HG03039 (cell line): ENCODE results near the gene GLB1L.
"Not testable (repeated sequence)": the region's sequence is repeated elsewhere in the genome, so short reads cannot be mapped to it uniquely, and the experiment has no call there.

ENCODE experiments used
- ATAC-seq: cut with Tn5 transposase; IDR thresholded peaks from one replicate; pipeline ENCODE4 v1.9.1; 2021; ENCODE audit warnings: mild to moderate bottlenecking, moderate library complexity; ENCODE audit not compliant: unreplicated experiment

Gene GLB1L

DNA sequence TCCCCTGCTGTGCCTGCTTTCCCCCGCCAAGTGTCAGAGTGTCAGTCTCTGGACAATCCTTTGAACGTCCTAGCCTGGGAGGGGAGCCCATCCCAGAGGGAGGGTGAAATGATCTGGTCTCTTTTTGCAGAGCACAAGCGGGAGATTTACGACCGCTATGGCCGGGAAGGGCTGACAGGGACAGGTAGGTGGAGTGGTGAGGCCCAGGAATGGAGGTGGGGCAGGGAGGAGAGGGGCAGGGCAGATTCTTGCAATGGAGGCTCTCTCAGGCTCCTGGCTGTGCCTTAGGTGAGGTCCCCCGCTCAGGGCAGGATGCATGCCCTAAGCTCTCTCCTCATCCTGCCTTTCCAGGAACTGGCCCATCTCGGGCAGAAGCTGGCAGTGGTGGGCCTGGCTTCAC is 36.3 kb upstream of the GLB1L start:
- ATAC-seq: no peak

DNA sequence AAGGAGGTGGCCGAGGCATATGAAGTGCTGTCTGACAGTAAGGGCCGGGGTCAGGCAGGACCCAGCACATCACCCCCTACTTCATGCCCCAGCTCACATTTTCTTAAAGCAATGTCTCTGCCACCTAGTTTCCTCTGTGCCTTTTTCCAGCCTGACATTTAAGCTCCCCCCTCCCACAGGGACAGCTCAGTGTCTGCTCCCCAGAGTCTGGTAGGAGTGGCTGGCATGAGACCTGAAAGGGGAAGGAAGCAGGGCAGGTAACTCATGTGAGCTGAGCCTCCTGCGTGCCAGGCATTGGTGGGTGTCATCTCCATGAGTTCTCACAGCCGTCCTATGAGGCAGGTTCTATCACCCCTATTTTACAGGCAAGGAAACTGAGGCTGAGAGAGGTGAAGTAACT is 35.4 kb upstream of the GLB1L start:
- ATAC-seq: no peak

DNA sequence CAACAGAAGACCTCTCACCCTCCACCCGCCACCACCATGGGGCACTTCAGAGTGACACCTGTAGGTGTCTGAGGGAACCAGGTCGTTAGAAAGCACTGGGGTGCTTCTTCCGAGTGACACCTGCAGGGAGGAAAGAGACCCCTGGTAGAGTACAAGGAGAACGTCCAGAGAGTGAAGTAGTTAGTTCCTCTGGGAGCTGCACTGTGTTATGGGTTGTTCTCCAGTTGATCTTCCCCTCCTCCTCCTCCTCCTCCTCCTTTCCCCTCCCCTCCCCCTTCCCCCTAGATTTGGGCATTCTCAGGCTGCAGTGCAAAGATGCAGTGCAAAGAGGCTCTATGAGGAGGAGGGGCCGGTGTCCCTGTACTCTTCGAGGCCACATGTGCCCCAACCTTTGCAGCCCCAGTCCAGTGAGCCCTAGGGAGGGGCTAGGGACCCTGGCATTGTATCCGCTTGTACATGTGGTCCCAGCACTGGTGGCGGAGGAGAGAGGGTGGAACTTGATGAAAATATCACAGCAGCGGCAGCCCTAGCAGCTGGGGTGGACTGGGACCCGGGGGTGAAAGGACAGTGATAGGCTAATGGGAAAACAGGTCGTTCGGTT is 34.8 kb upstream of the GLB1L start:
- no peak for ATAC-seq

DNA sequence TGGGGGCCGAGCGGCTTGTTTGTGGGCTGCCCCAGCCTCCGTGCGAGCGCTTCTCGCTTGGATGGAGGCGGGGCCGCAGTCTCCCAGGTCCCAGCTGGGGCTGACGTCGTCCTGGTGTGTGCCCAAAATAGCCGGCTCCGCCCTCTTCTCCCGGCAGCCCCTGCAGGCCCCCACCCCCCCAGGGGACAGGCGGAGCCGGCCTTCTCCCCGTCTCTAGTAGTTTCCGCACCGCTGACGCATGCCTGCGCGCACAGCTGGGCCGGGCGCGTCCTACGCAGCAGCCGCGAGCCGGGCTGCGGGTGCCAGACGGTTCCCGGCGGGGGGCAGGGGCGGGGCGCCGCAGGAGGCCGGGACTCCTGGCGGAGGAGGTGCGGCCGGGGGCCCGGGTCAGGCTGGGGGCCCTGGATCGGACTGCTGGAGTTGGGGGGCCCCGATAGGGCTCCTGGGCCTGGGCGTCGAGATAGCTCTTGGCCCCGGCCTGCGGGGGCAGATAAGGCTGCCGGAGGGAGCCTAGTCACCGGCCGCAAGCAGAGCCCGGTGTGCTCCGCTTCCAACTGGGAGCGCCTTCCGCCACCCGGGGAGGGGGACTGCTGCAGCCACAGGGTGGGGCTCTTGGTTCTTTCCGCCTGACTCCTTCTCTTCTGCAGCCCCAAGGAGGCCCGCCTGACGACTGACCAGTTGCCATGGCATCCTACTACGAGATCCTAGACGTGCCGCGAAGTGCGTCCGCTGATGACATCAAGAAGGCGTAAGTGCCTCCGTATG is 34.1 kb upstream of the GLB1L start, which contains the start of gene DNAJB2:
DNAJB2 (plus strand) TSS at position 216 of the 765 bp plus-strand sequence; CDS start at position 684, 468 bp downstream.
- peak; percentile 88 for ATAC-seq

DNA sequence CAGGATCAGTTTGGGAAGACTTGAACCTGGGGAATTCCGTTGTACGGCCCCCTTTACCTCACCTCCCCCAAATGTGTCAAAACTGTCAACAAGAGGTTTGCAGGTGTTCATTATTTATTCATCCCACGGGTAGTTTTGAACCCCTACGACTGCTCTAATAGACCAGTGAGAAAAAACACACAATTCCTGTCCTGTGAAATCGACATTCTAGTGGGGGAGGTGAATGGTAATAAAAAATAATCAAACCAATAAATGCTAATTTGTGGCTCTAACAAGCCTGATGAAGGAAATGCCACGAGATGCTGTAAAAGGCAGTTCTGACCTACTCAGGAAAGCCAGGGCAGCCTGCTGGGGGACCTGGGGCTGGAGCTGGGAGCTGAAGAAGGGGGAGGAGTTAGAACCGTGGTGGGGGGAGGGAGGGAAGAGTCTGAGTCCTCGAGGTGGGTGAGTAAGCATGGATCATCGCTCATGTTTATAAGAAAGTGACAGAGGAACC is 33.5 kb upstream of the GLB1L start:
- no peak for ATAC-seq

DNA sequence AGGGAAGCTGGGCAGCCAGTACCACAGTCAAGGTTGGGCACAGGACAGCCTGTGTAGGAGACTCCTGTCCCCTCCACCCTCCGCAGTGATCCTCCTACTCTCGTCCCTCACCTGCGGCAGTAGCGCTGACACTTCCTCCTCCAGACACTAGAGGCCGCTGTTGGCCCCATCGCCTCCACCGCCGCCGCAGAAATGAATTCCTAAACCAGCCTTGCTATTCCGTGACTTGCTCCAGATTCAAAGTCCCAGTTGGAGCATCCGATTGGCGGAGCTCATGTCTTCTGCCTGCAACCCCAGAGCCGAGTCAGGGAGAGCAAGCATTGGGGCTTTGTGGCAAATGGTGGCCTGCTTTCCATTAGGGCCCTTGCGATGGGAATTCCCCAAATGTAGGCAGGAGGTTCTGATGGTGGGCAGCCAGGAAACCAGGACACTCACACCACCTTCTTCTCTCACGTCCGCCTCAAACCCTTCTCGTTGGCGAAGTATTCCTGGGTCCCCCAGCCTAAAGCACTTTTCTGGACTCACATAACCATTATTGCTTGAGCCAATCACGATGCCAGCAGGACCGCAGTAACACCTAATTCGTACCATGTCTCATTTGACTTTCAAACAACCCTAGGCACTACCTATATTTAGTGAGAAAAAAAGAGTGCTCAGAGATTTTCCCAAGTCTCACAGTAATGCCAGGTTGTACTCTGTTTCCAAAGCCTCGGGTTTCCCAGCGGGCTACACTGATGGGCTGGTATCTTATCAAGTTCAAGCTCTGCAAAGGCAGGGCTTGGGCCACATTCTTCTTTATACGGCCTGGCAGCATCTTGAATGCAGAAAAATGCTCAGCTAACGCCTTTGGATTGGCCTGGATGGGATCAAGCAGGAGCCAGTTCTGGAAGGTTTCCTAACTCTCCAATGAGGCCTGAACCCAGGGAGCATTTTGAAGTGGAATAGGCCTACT is 32.7 kb upstream of the GLB1L start:
- ATAC-seq: no peak

DNA sequence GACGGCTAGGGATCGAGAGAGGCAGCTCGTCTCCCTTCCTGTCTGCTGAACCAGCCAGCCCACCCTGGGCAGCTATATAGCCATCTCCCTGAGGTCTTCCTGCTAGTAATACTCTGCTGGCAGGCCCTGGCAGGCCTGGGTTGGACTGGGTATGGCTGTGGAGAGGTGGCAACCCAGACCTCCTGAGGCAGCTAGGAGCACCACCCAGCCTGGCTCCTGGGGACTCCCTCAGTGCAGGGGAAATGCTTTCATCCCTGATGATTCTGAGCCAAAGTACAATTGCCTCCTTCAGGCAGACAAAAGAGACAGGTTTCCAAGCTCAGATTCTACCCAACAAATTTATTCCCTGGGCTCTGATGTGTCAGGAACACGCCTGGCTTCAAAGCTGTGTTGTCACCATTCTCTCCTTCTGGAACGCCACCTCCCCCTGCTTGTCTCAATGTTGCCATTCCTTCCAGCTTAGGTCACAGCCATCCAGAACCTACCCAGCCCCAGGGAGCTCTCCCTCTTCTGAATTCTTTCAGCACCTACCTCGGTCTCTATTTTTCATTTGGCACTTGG is 29.2 kb upstream of the GLB1L start:
- no peak for ATAC-seq

DNA sequence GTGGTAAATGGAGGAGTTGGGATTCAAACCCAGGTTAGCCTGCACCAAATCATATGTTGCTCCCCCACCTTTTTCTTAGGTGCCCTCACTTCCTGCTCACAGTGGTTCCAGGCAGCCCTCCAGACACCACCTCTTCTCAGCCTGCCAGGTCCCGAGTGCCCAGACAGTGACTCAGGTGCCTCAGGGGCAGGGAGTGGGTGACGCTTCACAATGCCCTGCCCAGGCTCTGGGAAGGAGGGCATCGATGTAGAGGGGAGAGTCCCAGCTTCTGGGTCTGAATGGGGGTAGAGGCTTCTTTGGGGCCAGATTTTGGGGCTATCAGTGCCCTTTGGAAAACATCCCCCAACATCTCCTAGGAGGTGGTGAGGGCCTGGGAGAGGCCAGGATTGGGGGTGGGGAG is 28.7 kb upstream of the GLB1L start:
- no peak for ATAC-seq

DNA sequence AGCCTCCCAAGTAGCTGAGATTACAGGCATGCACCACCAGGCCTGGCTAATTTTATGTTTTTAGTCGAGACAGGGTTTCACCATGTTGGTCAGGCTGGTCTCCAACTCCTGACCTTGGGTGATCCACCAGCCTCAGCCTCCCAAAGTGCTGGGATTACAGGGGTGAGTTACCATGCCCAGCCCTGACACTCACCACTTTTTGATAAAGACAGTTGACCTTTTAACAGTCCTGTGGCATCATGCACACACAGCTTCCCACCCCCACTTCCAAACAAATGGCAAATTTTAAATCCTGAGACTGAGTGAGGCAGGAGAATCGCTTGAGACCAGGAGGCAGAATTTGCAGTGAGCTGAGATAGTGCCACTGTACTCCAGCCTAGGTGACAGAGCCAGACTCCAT is 27.8 kb upstream of the GLB1L start:
- no peak for ATAC-seq

DNA sequence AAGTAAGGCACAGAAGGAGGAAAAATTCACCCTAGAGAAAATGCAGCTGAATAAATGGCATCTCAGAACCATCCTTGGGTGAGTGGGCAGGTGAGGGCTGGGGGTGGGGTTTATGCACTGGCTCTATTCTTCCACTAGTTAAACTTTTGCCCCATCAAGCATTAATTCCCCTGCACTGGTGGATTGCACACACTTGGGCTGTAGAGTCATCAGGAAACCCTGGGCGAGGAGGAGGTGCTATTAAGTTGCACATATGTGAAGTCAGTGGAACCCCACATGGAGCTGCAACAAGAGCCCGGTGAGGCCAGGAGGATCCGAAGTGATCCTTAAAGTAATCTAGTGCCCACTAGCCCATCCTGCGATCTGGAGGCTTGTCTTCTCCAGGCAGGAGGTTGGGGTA is 27.1 kb upstream of the GLB1L start:
- no peak for ATAC-seq

DNA sequence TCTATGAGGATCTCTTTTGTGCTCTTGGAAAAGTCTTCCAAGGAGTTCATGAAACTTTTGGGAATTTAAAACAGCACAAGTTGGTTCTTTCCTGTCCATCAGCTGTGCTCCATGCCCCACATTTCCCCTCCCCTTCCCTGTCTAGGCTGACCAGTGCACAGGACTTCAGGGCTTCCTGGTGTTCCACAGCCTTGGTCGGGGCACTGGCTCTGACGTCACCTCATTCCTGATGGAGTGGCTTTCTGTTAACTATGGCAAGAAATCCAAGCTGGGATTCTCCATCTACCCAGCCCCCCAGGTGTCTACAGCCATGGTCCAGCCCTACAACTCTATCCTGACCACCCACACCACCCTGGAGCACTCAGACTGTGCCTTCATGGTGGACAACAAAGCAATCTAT is 25.8 kb upstream of the GLB1L start:
- no peak for ATAC-seq

DNA sequence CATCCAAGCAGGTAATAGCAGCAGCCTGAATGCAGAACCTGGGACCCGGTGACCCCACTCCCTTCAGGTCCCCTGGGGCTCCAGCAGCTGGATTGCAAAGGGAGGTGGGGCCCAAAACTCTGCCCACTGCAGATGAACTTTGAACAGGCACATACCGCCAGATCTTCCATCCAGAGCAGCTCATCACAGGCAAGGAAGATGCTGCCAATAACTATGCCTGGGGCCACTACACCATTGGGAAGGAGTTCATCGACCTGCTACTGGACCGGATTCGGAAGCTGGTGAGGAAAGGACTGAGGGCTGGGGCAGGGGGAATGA is 24.8 kb upstream of the GLB1L start:
- no peak for ATAC-seq

DNA sequence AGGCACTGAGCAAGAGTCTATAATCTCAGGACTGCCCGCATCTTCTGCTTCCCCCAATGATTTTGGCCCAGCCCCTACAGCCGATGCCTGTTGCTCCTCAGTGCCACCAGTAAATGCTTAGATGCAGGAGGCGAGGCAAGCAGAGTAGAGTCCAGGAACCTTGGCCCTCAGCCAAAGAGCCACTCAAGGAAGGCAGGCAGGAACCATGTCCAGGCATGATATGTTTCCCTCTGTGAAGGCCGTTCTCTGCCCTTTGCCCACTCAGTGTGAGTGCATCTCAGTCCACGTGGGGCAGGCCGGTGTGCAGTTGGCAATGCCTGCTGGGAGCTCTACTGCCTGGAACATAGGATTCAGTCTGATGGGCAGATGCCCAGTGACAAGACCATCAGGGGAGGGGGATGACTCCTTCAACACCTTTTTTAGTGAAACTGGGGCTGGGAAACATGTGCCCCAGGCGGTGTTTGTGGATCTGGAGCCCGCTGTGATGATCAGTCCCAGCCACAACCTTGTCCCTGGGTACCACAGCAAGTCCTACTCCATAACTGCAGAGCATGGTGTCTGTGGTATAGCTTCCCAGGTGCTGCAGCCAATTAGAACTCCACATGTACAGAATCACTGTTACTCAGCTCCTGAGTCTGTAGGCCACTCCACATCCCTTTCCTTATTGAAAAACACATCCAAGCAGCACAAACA is 24.3 kb upstream of the GLB1L start:
- ATAC-seq: no peak

DNA sequence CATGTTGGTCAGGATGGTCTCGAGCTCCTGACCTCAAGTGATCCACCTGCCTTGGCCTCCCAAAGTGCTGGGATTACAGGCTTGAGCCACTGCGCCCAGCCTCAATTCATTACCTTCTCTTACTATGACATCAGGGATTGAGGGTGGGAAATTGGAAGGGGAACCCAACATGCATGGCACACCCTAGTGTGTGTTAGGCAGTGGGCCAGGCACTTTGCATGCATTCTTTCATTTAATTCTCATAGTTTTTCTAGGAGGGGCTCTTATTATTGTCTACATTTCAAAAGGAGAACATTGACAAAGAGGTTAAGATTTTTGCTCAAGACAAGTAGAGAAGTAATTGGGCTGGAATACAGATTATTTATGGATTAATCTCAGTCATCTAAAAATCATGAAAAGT is 23.1 kb upstream of the GLB1L start:
- ATAC-seq: no peak

DNA sequence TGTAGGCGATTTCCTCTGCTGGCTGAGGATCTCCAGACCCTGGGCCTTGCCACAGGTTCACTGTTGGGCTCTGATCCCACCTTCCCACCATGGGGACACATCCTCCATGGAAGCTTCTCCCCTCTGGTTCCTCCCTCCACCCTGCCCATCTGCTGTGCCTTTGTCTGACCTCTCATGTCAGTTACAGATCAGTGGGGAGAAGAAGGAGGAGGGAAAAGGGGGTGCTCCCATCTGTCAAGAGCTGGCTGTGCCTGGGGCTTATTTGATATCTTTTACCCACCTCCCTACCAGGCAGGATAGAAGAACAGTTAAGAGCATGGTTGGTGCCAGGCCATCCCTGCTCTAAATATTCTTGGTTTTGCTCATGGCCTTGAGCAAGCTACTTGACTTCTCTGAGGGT is 21.6 kb upstream of the GLB1L start:
- ATAC-seq: no peak

DNA sequence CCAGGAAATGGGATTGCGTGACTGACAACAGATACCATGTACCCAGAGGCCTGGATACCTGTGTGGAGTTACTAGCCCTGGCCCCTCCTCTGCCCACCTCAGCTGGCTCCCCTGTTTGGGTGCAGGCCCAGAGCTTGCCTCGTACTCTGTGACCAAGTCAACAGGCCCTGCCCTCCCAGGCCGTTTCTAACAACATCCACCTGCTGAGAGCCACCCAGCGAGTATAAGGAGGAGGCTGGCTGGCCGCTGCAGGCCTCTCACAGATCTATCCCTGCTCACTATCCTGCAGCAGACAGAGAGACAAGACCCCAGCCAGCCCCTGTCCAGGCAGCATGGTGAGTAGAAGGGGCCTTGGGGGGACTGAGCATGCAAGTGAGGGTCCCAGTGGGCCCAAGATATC is 21.0 kb upstream of the GLB1L start:
- ATAC-seq: no peak

DNA sequence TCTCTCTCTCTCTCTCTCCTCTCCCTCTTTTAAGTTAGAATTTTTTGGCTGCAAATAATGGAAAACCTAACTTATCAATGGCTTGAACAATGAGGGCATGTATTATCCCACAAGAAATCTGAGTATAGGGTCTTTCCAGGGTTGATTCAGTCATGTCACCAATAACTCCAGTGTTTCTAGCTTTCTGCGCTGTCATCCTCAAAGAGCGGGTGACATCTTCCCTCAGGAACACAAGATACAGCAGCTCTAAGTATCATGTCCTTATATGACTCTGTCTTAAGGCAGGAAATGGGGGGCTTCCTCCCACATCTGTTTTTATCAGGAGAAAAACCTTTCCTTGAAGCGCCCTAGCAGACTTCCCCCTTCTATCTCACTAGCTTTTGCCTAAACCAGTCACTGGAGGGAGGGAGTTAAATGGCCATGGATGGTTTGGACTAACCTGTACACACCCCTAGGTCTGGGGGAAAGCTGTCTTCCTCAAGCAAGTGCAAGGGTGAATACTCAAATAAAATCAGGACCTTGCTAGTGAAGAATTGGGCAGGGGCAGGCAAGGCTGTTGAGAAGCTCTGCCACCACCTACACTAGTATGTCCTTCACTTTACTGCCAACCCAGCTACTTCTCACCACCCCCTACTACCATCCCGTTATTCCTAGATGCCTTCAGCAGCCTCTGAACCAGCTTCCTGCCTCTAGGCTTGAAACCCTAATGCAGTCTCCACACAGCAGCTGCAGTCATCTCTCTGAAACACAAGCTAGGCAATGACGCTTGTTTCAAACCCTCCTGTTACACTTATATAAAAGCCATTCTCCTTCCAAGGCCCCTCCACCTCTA is 16.0 kb upstream of the GLB1L start:
- ATAC-seq: no peak

DNA sequence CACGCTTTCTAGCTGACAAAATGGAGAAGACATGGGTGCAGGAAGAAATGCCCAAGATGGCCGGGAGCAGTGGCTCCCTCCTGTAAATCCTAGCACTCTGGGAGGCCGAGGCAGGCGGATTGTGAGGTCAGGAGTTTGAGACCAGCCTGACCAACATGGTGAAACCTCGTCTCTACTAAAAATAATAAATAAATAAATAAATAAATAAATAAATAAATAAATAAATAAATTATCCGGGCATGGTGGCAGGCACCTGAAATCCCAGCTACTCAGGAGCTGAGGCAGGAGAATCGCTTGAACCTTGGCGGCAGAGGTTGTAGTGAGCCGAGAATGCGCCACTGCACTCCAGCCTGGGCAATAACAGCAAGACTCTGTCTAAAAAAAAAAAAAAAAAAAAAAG is 13.7 kb upstream of the GLB1L start:
- ATAC-seq: not testable (repeated sequence)

DNA sequence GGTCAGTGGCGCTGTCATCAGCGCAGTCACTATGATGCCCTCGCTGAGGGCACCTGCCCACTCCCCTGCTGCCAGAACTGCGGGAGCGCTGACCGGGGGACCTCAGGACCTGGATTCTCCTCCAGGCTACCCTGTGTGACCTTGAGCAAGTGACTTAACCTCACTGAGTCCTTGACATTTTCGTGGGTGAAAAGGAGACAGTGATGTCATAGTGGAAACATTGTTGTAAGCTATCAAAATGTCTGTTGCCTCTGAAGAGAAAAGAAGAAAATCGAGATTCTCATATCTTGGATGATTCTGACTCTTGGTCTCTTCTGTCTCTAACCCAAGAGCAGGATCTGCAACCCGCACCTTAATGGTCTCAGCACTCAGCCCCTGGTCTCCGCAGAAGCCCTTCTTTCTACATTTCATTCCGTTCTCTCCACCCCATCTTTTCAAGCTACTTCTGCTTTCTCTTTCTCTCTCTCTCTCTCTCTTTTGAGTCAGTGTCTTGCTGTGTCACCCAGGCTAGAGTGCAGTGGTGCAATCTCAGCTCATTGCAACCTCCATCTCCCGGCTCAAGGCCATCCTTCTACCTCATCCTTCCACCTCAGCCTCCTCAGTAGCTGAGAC is 9.5 kb upstream of the GLB1L start:
- ATAC-seq: peak; percentile 14
